Muscle layer of colon (tissue), 2 donors: ENCODE results near the gene IL17C.

Experiments used
- H3K27ac ChIP-seq: one replicate; pipeline ENCODE4 v1.7.0; 2013; ENCODE audit warnings: low read depth, mild to moderate bottlenecking, low read length, moderate library complexity
- H3K27me3 ChIP-seq, 2 donors: one replicate each; pipeline ENCODE4 v1.7.0; 2013; ENCODE audit warnings: low read length in 2 of 2, mild to moderate bottlenecking in 2 of 2; ENCODE audit not compliant: insufficient read depth in 2 of 2, control insufficient read depth in 1 of 2
- H3K36me3 ChIP-seq: one replicate; pipeline ENCODE4 v1.7.0; 2013; ENCODE audit warnings: mild to moderate bottlenecking, low read length; ENCODE audit not compliant: insufficient read depth
- H3K4me1 ChIP-seq: one replicate; pipeline ENCODE4 v1.7.0; 2013; ENCODE audit warnings: mild to moderate bottlenecking, low read length; ENCODE audit not compliant: insufficient read depth
- H3K4me3 ChIP-seq, 2 donors: one replicate each; pipeline ENCODE4 v1.7.0; 2013; ENCODE audit warnings: low read length in 2 of 2, low read depth in 1 of 2, mild to moderate bottlenecking in 1 of 2, moderate library complexity in 1 of 2
- H3K9ac ChIP-seq: one replicate; pipeline ENCODE4 v1.7.0; 2013; ENCODE audit warnings: low read length
- H3K9me3 ChIP-seq: one replicate; pipeline ENCODE4 v1.7.0; 2013; ENCODE audit warnings: mild to moderate bottlenecking, low read length
- donor health status: abdominal sarcoma.
- donor health status: Adenocarcinoma of cecum.

IL17C gene

GRCh38 chr16:88610909-88611812 is 27.2 kb upstream of the IL17C start:
- Histone ChIP-seq H3K36me3 (peaks cover 36% of the 10 kb centered on the region), H3K4me1 (no peaks in the 10 kb centered on the region), H3K27me3 (no peaks in the 10 kb centered on the region), H3K9me3 (no peaks in the 10 kb centered on the region), H3K4me3 (no peak overlapping the region), H3K9ac (no peak overlapping the region), H3K27ac (no peak overlapping the region)

- no peak overlapping the region for H3K4me3 ChIP-seq
- H3K9ac ChIP-seq = no peak overlapping the region
- H3K4me1 ChIP-seq = no peaks in the 10 kb centered on the region
- H3K27ac ChIP-seq = no peak overlapping the region
- H3K9me3 ChIP-seq = no peaks in the 10 kb centered on the region
- H3K36me3 ChIP-seq = peaks cover 31% of the 10 kb centered on the region
- H3K27me3 ChIP-seq = no peaks in the 10 kb centered on the region
Observed at GRCh38 chr16:88613293-88613692, 25.1 kb upstream of the IL17C start.

GRCh38 chr16:88613911-88614817 is 24.2 kb upstream of the IL17C start:
- H3K4me1 ChIP-seq = no peaks in the 10 kb centered on the region
- H3K27ac ChIP-seq = no peak overlapping the region
- H3K9ac ChIP-seq = no peak overlapping the region
- H3K36me3 ChIP-seq = peaks cover 35% of the 10 kb centered on the region
- H3K9me3 ChIP-seq = no peaks in the 10 kb centered on the region
- no peaks in the 10 kb centered on the region for H3K27me3 ChIP-seq
- H3K4me3 ChIP-seq = no peak overlapping the region

GRCh38 chr16:88614818-88615580 is 23.4 kb upstream of the IL17C start:
- H3K4me1 ChIP-seq = no peaks in the 10 kb centered on the region
- H3K27ac ChIP-seq = no peak overlapping the region
- no peaks in the 10 kb centered on the region for H3K27me3 ChIP-seq
- H3K9ac ChIP-seq = no peak overlapping the region
- peaks cover 38% of the 10 kb centered on the region for H3K36me3 ChIP-seq
- no peaks in the 10 kb centered on the region for H3K9me3 ChIP-seq
- no peak overlapping the region for H3K4me3 ChIP-seq

- H3K27ac ChIP-seq = no peak overlapping the region
- peaks cover 26% of the 10 kb centered on the region for H3K36me3 ChIP-seq
- no peak overlapping the region for H3K9ac ChIP-seq
- no peaks in the 10 kb centered on the region for H3K27me3 ChIP-seq
- H3K4me1 ChIP-seq = no peaks in the 10 kb centered on the region
- H3K4me3 ChIP-seq = no peak overlapping the region
- no peaks in the 10 kb centered on the region for H3K9me3 ChIP-seq
Observed at GRCh38 chr16:88616320-88616719, 22.1 kb upstream of the IL17C start.

GRCh38 chr16:88616736-88617135 is 21.6 kb upstream of the IL17C start:
- Histone ChIP-seq H3K9ac (no peak overlapping the region), H3K9me3 (no peaks in the 10 kb centered on the region), H3K27ac (no peak overlapping the region), H3K27me3 (no peaks in the 10 kb centered on the region), H3K4me1 (no peaks in the 10 kb centered on the region), H3K4me3 (no peak overlapping the region), H3K36me3 (peaks cover 27% of the 10 kb centered on the region)

GRCh38 chr16:88617268-88618031 is 20.9 kb upstream of the IL17C start:
- no peak overlapping the region for H3K27ac ChIP-seq

GRCh38 chr16:88618182-88618955 is 20.0 kb upstream of the IL17C start:
- Histone ChIP-seq H3K36me3 (peaks cover 36% of the 10 kb centered on the region), H3K9me3 (no peaks in the 10 kb centered on the region), H3K4me3 (no peak overlapping the region), H3K27me3 (no peaks in the 10 kb centered on the region), H3K9ac (no peak overlapping the region), H3K27ac (no peak overlapping the region), H3K4me1 (no peaks in the 10 kb centered on the region)

More at GRCh38 chr16:88617268-88618031, 20.9 kb upstream of the IL17C start:
- Histone ChIP-seq H3K27me3 (no peaks in the 10 kb centered on the region), H3K9ac (no peak overlapping the region), H3K9me3 (no peaks in the 10 kb centered on the region), H3K36me3 (peaks cover 34% of the 10 kb centered on the region), H3K4me1 (no peaks in the 10 kb centered on the region), H3K4me3 (no peak overlapping the region)

GRCh38 chr16:88618956-88619667 is 19.3 kb upstream of the IL17C start:
- H3K9ac ChIP-seq = no peak overlapping the region
- H3K27ac ChIP-seq = no peak overlapping the region
- no peak overlapping the region for H3K4me3 ChIP-seq
- peaks cover 42% of the 10 kb centered on the region for H3K36me3 ChIP-seq
- no peaks in the 10 kb centered on the region for H3K9me3 ChIP-seq
- no peaks in the 10 kb centered on the region for H3K4me1 ChIP-seq
- no peaks in the 10 kb centered on the region for H3K27me3 ChIP-seq
